H9 (cell line): ENCODE measurements around the gene KIF15. TPM values are rescaled to one million over a fixed set of nuclear protein-coding genes. Genes with fewer than 3 reads are reported as not detected.
"Not testable (repeated sequence)": the region's sequence is repeated elsewhere in the genome, so short reads cannot be mapped to it uniquely, and the experiment has no call there.

ENCODE experiments used
- DNase-seq: peaks from one replicate; pipeline ENCODE4 v3.0.0-alpha.2; 2017
- H2AFZ ChIP-seq: one replicate; pipeline ENCODE4 v1.6.1; 2013; ENCODE audit warnings: mild to moderate bottlenecking, low read length, control low read depth, moderate library complexity
- H2AK5ac ChIP-seq: 2 replicates; pipeline ENCODE4 v1.6.1; 2013; ENCODE audit warnings: low read length, control low read depth, mixed read lengths; ENCODE audit not compliant: insufficient read length
- H2BK120ac ChIP-seq: one replicate; pipeline ENCODE4 v1.6.1; 2013; ENCODE audit warnings: low read depth, mild to moderate bottlenecking, low read length, control low read depth, inconsistent platforms; ENCODE audit not compliant: poor library complexity, severe bottlenecking
- H2BK12ac ChIP-seq: 2 replicates; pipeline ENCODE4 v1.6.1; 2013; ENCODE audit warnings: low read length, control low read depth, mixed read lengths, low read depth; ENCODE audit not compliant: insufficient read length
- H2BK15ac ChIP-seq: 2 replicates; pipeline ENCODE4 v1.6.1; 2013; ENCODE audit warnings: low read depth, low read length, control low read depth
- H2BK20ac ChIP-seq: one replicate; pipeline ENCODE4 v1.6.1; 2013; ENCODE audit warnings: low read depth, mild to moderate bottlenecking, low read length, control low read depth, inconsistent platforms; ENCODE audit not compliant: poor library complexity, severe bottlenecking
- H2BK5ac ChIP-seq: 2 replicates; pipeline ENCODE4 v1.6.1; 2013; ENCODE audit warnings: low read length, control low read depth, mixed read lengths; ENCODE audit not compliant: insufficient read length
- H3K14ac ChIP-seq: 2 replicates; pipeline ENCODE4 v1.6.1; 2013; ENCODE audit warnings: low read length, control low read depth; ENCODE audit not compliant: insufficient read depth
- H3K18ac ChIP-seq: 2 replicates; pipeline ENCODE4 v1.6.1; 2013; ENCODE audit warnings: low read depth, mild to moderate bottlenecking, mixed read lengths, low read length, control low read depth; ENCODE audit not compliant: insufficient read length
- H3K23ac ChIP-seq: 2 replicates; pipeline ENCODE4 v1.6.1; 2013; ENCODE audit warnings: low read length, control low read depth, mixed read lengths, low read depth; ENCODE audit not compliant: insufficient read length
- H3K23me2 ChIP-seq: 2 replicates; pipeline ENCODE4 v1.6.1; 2013; ENCODE audit warnings: low read depth, mild to moderate bottlenecking, mixed read lengths, low read length, control low read depth; ENCODE audit not compliant: insufficient read length, poor library complexity, severe bottlenecking
- H3K27ac ChIP-seq: 2 replicates; pipeline ENCODE4 v1.5.1; 2013; ENCODE audit warnings: low read length, control low read depth, mixed read lengths, low read depth; ENCODE audit not compliant: insufficient read length
- H3K27me3 ChIP-seq: 2 replicates; pipeline ENCODE4 v1.6.1; 2013; ENCODE audit warnings: low read length, control low read depth, inconsistent platforms; ENCODE audit not compliant: insufficient read depth
- H3K4ac ChIP-seq: 2 replicates; pipeline ENCODE4 v1.6.1; 2013; ENCODE audit warnings: low read depth, mild to moderate bottlenecking, control low read depth, inconsistent platforms, low read length, moderate library complexity
- H3K4me1 ChIP-seq: 2 replicates; pipeline ENCODE4 v1.6.1; 2013; ENCODE audit warnings: low read length, control low read depth, inconsistent platforms; ENCODE audit not compliant: insufficient read depth
- H3K4me2 ChIP-seq: 2 replicates; pipeline ENCODE4 v1.6.1; 2013; ENCODE audit warnings: low read length, control low read depth, mixed read lengths; ENCODE audit not compliant: insufficient read length, insufficient read depth
- H3K56ac ChIP-seq: 2 replicates; pipeline ENCODE4 v1.6.1; 2013; ENCODE audit warnings: low read depth, mild to moderate bottlenecking, mixed read lengths, low read length, control low read depth; ENCODE audit not compliant: insufficient read length
- H3K79me1 ChIP-seq: 2 replicates; pipeline ENCODE4 v1.6.1; 2013; ENCODE audit warnings: low read depth, mild to moderate bottlenecking, moderate library complexity, low read length, control low read depth, inconsistent platforms; ENCODE audit not compliant: insufficient read depth, poor library complexity, severe bottlenecking
- H3K79me2 ChIP-seq: 2 replicates; pipeline ENCODE4 v1.6.1; 2013; ENCODE audit warnings: low read length, control low read depth, inconsistent platforms; ENCODE audit not compliant: insufficient read depth
- H3K9ac ChIP-seq: 2 replicates; pipeline ENCODE4 v1.6.1; 2013; ENCODE audit warnings: low read length, control low read depth, mixed read lengths; ENCODE audit not compliant: insufficient read length; ENCODE audit errors: extremely low read depth
- H3K9me3 ChIP-seq: one replicate; pipeline ENCODE4 v1.6.1; 2013; ENCODE audit warnings: low read depth, low read length, inconsistent platforms; ENCODE audit not compliant: control insufficient read depth
- H3T11ph ChIP-seq: one replicate; pipeline ENCODE4 v1.6.1; 2013; ENCODE audit warnings: mild to moderate bottlenecking, low read length, control low read depth, inconsistent platforms
- H4K20me1 ChIP-seq: one replicate; pipeline ENCODE4 v1.6.1; 2013; ENCODE audit not compliant: control insufficient read depth, insufficient read length, insufficient read depth
- H4K5ac ChIP-seq: 2 replicates; pipeline ENCODE4 v1.6.1; 2013; ENCODE audit warnings: low read depth, mild to moderate bottlenecking, mixed read lengths, low read length, control low read depth; ENCODE audit not compliant: insufficient read length
- H4K8ac ChIP-seq: replicated peaks from 2 replicates; pipeline ENCODE4 v1.6.1; 2013; ENCODE audit warnings: low read length, control low read depth, mixed read lengths, low read depth; ENCODE audit not compliant: insufficient read length
- H4K91ac ChIP-seq: 2 replicates; pipeline ENCODE4 v1.6.1; 2013; ENCODE audit warnings: low read depth, mild to moderate bottlenecking, moderate library complexity, mixed read lengths, low read length, control low read depth; ENCODE audit not compliant: insufficient read length
- H3K27ac Mint-ChIP-seq, 3 experiments: 2 replicates in 2 of 3; 3 replicates in 1 of 3; pipeline ENCODE4 v1.8.0; 2020 to 2021; ENCODE audit warnings: mixed read lengths in 3 of 3, mild to moderate bottlenecking in 1 of 3, moderate library complexity in 1 of 3
- H3K27me3 Mint-ChIP-seq: 2 replicates; pipeline ENCODE4 v1.8.0; 2021; ENCODE audit warnings: low read depth, mild to moderate bottlenecking, moderate library complexity, mixed read lengths
- H3K36me3 Mint-ChIP-seq, 3 experiments: 2 replicates in 2 of 3; 3 replicates in 1 of 3; pipeline ENCODE4 v1.8.0; 2020 to 2021; ENCODE audit warnings: low read depth in 3 of 3, mixed read lengths in 3 of 3; ENCODE audit not compliant: insufficient read depth in 1 of 3
- H3K4me1 Mint-ChIP-seq, 2 experiments: 2 replicates each; pipeline ENCODE4 v1.8.0; 2020; ENCODE audit warnings: mixed read lengths in 2 of 2
- H3K4me3 Mint-ChIP-seq, 2 experiments: 2 replicates in 1 of 2; 3 replicates in 1 of 2; pipeline ENCODE4 v1.8.0; 2020 to 2021; ENCODE audit warnings: mild to moderate bottlenecking in 2 of 2, mixed read lengths in 2 of 2, moderate library complexity in 1 of 2
- H3K9me3 Mint-ChIP-seq, 2 experiments: 2 replicates in 1 of 2; 3 replicates in 1 of 2; pipeline ENCODE4 v1.8.0; 2020; ENCODE audit warnings: mild to moderate bottlenecking in 2 of 2, mixed read lengths in 2 of 2, moderate library complexity in 1 of 2
- CTCF ChIP-seq: fragments of 200-600 bp; sonication (generic); conservative IDR thresholded peaks from 3 replicates; pipeline ENCODE4 v1.8.0; 2021; ENCODE audit warnings: antibody characterized with exemption, mild to moderate bottlenecking
- WGBS: extraction: QIAGEN DNeasy Blood & Tissue Kit; methylation state at CpG from one replicate; pipeline ENCODE4 v1.1.7; 2013; ENCODE audit warnings: missing lambda C conversion rate, low lambda C conversion rate, mixed read lengths; ENCODE audit not compliant: insufficient read length; ENCODE audit errors: extremely low coverage; 5-methylcytosine and 5-hydroxymethylcytosine counted together
- total RNA-seq: library from RNA; stranded (reverse); gene quantifications from 2 replicates; pipeline ENCODE4 v1.2.1, GENCODE V29; 2021

Gene KIF15
- total RNA-seq, 1 experiment from 2014 or later: 25.0 TPM

GRCh38 chr3:44814751-44815150 is 53.2 kb downstream of the KIF15 start:
- no peaks in the 10 kb centered on the region for H3K4me1 Mint-ChIP-seq
- H3K79me1 ChIP-seq: no peaks in the 10 kb centered on the region

DNA sequence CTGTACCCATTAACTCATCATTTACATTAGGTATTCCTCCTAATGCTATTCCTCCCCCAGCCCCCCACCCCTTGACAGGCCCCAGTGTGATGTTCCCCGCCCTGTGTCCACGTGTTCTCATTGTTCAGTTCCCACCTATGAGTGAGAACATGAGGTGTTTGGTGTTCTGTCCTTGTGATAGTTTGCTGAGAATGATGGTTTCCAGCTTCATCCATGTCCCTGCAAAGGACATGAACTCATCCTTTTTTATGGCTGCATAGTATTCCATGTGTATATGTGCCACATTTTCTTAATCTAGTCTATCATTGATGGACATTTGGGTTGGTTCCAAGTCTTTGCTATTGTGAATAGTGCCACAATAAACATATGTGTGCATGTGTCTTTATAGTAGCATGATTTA is 54.7 kb downstream of the KIF15 start:
- H4K5ac ChIP-seq, H3K27ac Mint-ChIP-seq, DNase-seq, H3T11ph ChIP-seq, H3K79me1 ChIP-seq, H4K91ac ChIP-seq, H3K56ac ChIP-seq, H3K4me2 ChIP-seq, H3K14ac ChIP-seq, H3K9ac ChIP-seq, H3K23me2 ChIP-seq, H2BK15ac ChIP-seq, H3K4me1 ChIP-seq, H2BK120ac ChIP-seq, H3K27ac ChIP-seq, H2BK20ac ChIP-seq, H3K9me3 ChIP-seq, H4K8ac ChIP-seq, H3K4me3 Mint-ChIP-seq, H3K23ac ChIP-seq, H3K4me1 Mint-ChIP-seq, H2AFZ ChIP-seq, H3K18ac ChIP-seq, H4K20me1 ChIP-seq, H2BK5ac ChIP-seq, H3K79me2 ChIP-seq, H3K27me3 ChIP-seq, H3K4ac ChIP-seq, H2BK12ac ChIP-seq, H3K27me3 Mint-ChIP-seq, H2AK5ac ChIP-seq: not testable (repeated sequence)
- H3K9me3 Mint-ChIP-seq: peaks cover 28 to 29% of the 10 kb centered on the region in 2 experiments
- peaks cover 61 to 82% (median 73%) of the 10 kb centered on the region in 3 experiments for H3K36me3 Mint-ChIP-seq
- WGBS: no CpG with 5 or more reads among the region's 2 CpGs

More at GRCh38 chr3:44814751-44815150, 53.2 kb downstream of the KIF15 start:
- H4K8ac ChIP-seq: no peak overlapping the region
- no peak overlapping the region for H3K23ac ChIP-seq
- no peak overlapping the region for H3K56ac ChIP-seq
- no peak overlapping the region for H3K9ac ChIP-seq
- no peak overlapping the region for H3K4me2 ChIP-seq
- no peaks in the 10 kb centered on the region for H3K27me3 ChIP-seq
- H3K23me2 ChIP-seq: no peaks in the 10 kb centered on the region
- H4K5ac ChIP-seq: no peak overlapping the region
- no peaks in the 10 kb centered on the region for H3K9me3 ChIP-seq
- Mint-ChIP-seq H3K27me3 (no peaks in the 10 kb centered on the region), H3K36me3 (peaks cover 56 to 84% (median 67%) of the 10 kb centered on the region in 3 experiments), H3K27ac (no peak overlapping the region), H3K4me3 (no peak overlapping the region), H3K9me3 (peaks cover 23 to 24% of the 10 kb centered on the region in 2 experiments)
- TF ChIP-seq CTCF: no peak
- no peak overlapping the region for H3K27ac ChIP-seq
- H2BK12ac ChIP-seq: no peak overlapping the region
- H3K4me1 ChIP-seq: no peaks in the 10 kb centered on the region
- H2BK15ac ChIP-seq: no peak overlapping the region
- no peak for DNase-seq
- no peaks in the 10 kb centered on the region for H4K20me1 ChIP-seq
- H3K18ac ChIP-seq: no peak overlapping the region
- no peak overlapping the region for H3T11ph ChIP-seq
- H2BK120ac ChIP-seq: no peak overlapping the region
- H2AK5ac ChIP-seq: no peak overlapping the region
- no peak overlapping the region for H3K14ac ChIP-seq
- H3K4ac ChIP-seq: no peak overlapping the region
- H2BK5ac ChIP-seq: no peak overlapping the region
- no peak overlapping the region for H2AFZ ChIP-seq
- no peak overlapping the region for H4K91ac ChIP-seq
- no peak overlapping the region for H2BK20ac ChIP-seq
- no peaks in the 10 kb centered on the region for H3K79me2 ChIP-seq
- WGBS: no CpG with 5 or more reads among the region's 6 CpGs
